Measurements from ENCODE around the gene CHST13.
A peak's percentile ranks its signal among the peaks of the same experiment; 100 is the strongest.

CHST13 gene

GRCh38 chr3:126541628-126542339, 17.8 kb downstream of the CHST13 start:
- no peak for DNase-seq (ENCODE audit: low read depth)

GRCh38 chr3:126542340-126543241, 18.6 kb downstream of the CHST13 start:
- no peak for DNase-seq (ENCODE audit: low read depth)

GRCh38 chr3:126543457-126544061, 19.6 kb downstream of the CHST13 start:
- DNase-seq (ENCODE audit: low read depth), result no peak

- no peak for DNase-seq (ENCODE audit: low read depth)
Observed at GRCh38 chr3:126544596-126545281, 20.8 kb downstream of the CHST13 start.

- no peak for DNase-seq (ENCODE audit: low read depth)
Observed at GRCh38 chr3:126545544-126545943, 21.6 kb downstream of the CHST13 start.

GRCh38 chr3:126546013-126546412, 22.1 kb downstream of the CHST13 start:
- DNase-seq (ENCODE audit: low read depth), result no peak

- no peak for DNase-seq (ENCODE audit: low read depth)
Observed at GRCh38 chr3:126546549-126547239, 22.7 kb downstream of the CHST13 start.

- DNase-seq (ENCODE audit: low read depth), result peak; percentile 16
Observed at GRCh38 chr3:126547721-126548120, 23.8 kb downstream of the CHST13 start.

GRCh38 chr3:126548556-126549466, 24.9 kb downstream of the CHST13 start:
- no peak for DNase-seq (ENCODE audit: low read depth)

- no peak for DNase-seq (ENCODE audit: low read depth)
Observed at GRCh38 chr3:126549861-126550487, 26.0 kb downstream of the CHST13 start.

GRCh38 chr3:126550488-126551051, 26.6 kb downstream of the CHST13 start:
- DNase-seq (ENCODE audit: low read depth), result no peak

- DNase-seq (ENCODE audit: low read depth), result no peak
Observed at GRCh38 chr3:126551121-126551838, 27.3 kb downstream of the CHST13 start.

- no peak for DNase-seq (ENCODE audit: low read depth)
Observed at GRCh38 chr3:126551839-126552687, 28.1 kb downstream of the CHST13 start.

GRCh38 chr3:126552688-126553283, 28.8 kb downstream of the CHST13 start:
- DNase-seq (ENCODE audit: low read depth), result no peak

GRCh38 chr3:126553284-126554084, 29.5 kb downstream of the CHST13 start:
- no peak for DNase-seq (ENCODE audit: low read depth)

- DNase-seq (ENCODE audit: low read depth), result no peak
Observed at GRCh38 chr3:126554560-126555525, 30.9 kb downstream of the CHST13 start.
